ENCODE results near the gene MTRR.

Gene MTRR

GRCh38 chr5:7857926-7858632 lies 10.9 kb upstream of the MTRR start:
- no peak for DNase-seq

DNA sequence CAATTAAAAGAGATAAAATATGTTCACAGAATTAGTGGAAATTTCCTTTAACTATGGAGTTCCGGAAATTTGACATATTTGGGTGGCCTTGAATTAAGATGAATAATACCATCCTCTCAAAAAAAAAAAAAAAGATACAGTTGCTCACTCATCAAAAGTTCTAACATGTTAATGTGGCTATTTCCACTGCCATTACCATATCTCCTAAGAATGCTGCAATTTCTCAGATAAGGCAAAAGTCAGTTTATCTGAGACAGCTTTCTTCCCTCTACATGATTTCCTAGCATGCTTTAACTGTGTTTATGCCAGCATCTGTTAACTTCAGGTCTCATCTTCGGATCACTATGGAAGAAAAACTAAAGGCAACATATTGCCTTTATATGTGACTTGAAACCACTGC lies 2.8 kb upstream of the MTRR start:
- no peak for DNase-seq

DNA sequence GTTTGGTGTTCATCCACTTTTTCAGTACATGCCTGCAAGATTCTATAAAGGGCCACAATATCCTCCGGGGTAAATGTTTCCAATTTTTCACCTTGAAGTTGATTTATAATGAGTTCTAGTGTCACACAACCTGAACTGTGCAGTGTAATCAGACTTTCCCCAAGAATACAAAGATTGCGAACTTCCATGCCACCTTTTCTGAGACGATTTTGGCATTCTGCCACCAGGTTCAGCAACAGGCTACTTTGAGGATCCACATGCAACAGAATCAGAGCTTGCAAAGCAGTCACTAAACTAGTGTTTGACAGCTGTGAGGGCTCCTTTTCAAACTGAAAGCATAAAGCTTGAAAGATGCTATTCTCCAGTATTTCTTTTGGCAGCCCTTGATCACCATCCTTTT lies 1.7 kb upstream of the MTRR start:
- DNase-seq, result no peak

- DNase-seq, result no peak
Measured at GRCh38 chr5:7868427-7868772, 548 bp upstream of the MTRR start.

DNA sequence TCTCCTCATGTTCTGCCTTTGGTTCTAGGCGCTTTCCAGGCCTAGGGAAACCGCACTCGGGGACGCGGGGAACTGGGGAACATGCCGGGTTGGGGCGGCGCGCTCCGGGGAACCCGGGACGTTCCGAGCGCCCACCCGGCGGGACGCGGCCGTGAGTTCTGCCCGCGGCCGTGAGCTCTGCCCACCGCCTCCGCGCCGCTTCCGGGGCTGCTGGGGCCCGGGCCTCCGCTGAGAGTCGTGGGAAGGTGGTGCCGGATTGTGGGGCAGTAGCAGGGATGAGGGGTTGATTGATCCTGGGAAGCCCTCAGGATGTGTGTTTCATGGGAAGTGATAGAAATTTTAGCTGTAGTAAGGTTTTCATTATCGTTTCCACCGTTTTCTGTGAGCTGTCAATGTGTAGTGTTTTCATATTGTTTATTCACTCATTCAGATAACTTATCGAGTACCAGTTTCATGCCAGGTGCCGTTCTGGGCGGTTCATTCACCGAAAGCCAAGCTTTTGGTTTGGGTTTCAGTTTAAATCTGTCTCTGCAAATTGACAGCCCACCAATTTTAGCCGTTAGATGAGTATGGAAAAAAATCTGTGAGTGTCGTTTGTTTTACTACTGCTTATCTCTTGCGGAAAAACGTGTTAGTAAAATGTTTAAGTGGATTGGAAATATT lies 657 bp downstream of the MTRR start:
- DNase-seq, result no peak

DNA sequence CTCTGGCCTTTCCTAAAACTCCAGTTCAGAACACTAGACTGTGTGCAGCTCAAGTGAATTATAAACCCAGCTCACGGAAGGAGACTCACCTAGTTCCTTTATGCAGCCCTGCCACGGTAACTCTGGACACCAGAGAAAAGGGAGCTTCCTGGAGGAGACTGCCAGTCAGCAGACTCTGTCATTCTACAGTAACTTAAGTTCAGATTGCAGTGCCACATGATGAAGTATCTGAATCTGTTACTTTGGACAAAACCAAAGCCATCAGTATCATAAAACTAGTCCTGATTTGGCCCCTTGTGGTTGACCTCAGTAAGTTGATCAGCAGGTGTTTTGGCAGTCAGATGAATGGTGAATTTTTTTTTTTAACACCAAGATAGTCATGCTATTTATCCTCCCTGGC lies 2.7 kb downstream of the MTRR start:
- DNase-seq, result no peak

- DNase-seq, result no peak
Measured at GRCh38 chr5:7872517-7873130, 3.7 kb downstream of the MTRR start.

GRCh38 chr5:7873216-7873615 lies 4.3 kb downstream of the MTRR start:
- no peak for DNase-seq

- no peak for DNase-seq
Measured at GRCh38 chr5:7874639-7875038, 5.7 kb downstream of the MTRR start.

- no peak for DNase-seq
Measured at GRCh38 chr5:7875151-7875550, 6.2 kb downstream of the MTRR start.

GRCh38 chr5:7876867-7877266 lies 7.9 kb downstream of the MTRR start:
- no peak for DNase-seq

DNA sequence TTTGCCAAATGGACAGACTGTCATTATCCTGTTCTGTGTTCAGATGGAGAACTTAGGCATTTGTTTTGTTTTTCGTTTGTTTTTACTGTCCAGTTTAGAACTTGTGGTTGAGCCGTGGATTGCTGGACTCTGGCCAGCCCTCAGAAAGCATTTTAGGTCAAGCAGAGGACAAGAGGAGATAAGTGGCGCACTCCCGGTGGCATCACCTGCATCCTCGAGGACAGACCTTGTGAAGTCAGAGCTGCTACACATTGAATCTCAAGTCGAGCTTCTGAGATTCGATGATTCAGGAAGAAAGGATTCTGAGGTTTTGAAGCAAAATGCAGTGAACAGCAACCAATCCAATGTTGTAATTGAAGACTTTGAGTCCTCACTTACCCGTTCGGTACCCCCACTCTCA lies 8.9 kb downstream of the MTRR start:
- no peak for DNase-seq

GRCh38 chr5:7878381-7878873 lies 9.5 kb downstream of the MTRR start:
- no peak for DNase-seq

DNA sequence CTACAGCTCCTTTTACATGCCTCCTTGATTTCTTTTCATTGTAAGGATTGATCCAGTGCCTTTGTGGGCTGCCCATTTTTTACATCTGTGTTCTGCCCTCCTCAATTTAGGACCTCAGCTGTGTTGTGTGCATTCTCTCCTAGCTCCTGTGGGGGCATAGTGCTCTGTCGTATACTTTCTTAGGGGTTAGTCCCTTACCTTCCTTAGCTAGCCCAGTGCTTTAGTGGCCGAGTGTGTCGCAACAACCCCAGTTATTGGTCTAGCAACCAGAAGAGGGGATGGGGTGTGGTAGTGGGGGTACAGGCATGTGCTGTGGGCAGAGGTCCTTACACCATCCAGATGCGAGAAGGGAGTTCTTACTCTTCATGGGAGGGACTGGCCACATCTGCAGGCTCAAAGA lies 12.1 kb downstream of the MTRR start:
- DNase-seq, result no peak

DNA sequence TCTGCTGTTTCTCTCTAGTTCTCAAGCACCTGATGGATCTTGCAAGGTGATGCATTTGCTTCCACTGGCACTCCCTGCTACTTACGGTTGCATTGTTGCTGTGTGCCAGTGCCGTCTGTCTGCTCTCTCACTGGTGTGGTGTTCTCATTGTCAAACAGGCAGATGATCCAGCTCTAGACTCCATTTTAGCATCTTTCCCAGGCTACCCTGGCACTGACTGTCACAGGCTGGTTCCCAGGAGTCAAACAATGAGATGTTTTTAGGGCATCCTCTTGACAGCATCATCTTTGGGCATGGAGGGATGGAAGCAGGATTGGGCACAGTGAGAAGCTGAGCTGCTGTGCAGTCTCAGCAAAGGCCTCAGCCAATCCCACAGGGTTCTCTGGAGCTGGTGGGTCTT lies 12.9 kb downstream of the MTRR start:
- no peak for DNase-seq

DNA sequence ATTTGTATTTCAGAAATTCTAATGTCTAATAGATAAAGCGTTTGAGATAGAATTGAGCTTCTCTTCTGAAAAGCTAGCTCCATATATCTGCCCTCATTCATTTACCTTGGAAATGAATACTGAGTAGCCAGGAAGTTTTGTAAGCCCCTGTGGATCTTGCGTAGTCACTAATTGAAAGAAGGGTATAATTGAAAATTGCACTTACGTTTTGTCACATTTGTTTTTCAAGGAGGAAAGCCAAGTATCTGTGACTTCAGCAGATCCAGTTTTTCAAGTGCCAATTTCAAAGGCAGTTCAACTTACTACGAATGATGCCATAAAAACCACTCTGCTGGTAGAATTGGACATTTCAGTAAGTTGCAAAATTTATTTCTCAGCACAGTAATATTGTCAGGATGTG lies 14.0 kb downstream of the MTRR start:
- no peak for DNase-seq

- no peak for DNase-seq
Measured at GRCh38 chr5:7884491-7885267, 15.7 kb downstream of the MTRR start.

- no peak for DNase-seq
Measured at GRCh38 chr5:7886849-7887475, 18.0 kb downstream of the MTRR start.

GRCh38 chr5:7888901-7889300 lies 20.0 kb downstream of the MTRR start:
- no peak for DNase-seq

DNA sequence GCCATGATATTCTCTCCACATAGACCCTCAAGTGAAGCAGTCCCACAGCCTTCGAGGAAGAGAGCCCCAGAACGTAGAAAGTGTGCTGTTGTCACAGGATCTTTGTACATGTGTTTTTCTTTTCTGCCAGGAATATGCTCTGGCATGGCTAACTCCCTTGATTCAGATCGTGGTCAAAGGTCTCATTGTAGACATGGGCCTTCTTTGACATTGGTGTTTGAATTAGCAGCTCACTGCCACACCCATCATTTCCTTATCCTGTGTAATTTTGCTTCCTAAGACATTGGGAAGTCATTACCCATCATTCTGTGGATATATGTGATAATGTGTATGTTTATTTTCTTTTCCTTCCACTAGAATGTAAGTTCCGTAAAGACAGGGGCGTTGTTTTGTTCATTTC lies 25.5 kb downstream of the MTRR start:
- no peak for DNase-seq

- DNase-seq, result no peak
Measured at GRCh38 chr5:7894860-7895259, 25.9 kb downstream of the MTRR start.

DNA sequence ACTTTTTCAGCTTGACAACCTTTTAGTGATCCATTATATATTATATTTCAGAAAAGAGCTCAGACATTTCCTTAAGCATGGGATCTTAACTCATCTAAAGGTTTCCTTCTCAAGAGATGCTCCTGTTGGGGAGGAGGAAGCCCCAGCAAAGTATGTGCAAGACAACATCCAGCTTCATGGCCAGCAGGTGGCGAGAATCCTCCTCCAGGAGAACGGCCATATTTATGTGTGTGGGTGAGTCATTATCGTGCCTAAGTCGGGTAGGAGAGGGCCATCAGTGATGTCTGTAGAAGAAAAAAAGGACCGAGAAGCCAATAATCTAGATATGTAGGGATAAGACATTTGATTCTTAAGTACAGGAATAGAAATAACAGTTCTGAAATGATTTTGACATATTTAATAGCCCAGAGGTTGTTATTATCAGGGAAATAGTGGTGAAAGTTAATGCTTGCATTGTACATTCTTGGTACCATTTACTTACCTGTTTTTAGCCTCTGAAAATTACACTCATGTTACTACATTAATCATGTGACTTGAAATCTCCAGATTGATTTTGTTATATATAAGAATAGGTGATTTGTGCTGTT lies 28.2 kb downstream of the MTRR start:
- no peak for DNase-seq

DNA sequence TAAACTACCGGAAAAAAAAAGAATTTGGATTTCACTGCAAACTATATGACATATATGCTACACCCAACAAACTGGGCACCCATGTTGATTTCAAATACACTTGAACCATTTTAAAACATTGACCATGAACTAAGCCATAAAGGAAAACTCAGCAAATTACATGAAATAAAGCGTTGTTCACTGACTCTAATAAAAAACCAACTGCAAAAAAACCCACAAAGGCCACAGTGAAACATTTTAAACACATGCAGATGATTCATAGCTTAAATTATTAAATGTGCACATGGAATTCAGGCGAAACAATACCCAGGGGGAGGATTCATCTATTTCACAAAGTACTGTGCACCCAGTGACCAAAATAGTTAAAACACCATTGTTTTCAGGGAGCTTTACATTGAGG lies 33.3 kb downstream of the MTRR start:
- DNase-seq, result no peak
